ENCODE measurements around the gene MOSPD2.

MOSPD2 gene

GRCh38 chrX:14872851-14873675, at the start of gene MOSPD2, which contains the start of gene FANCB:
Gene MOSPD2, plus strand, starts transcription at chrX:14873421. Its CDS starts 108 bp downstream, at chrX:14873529.
Gene FANCB, minus strand, starts transcription at chrX:14873069. Its CDS starts 7,559 bp downstream, at chrX:14865510.
- DNase-seq: peak; percentile 93

- DNase-seq: no peak
These were observed 47.4 kb upstream of the MOSPD2 start for GRCh38 chrX:14825851-14826250.

GRCh38 chrX:14826319-14826718, 46.9 kb upstream of the MOSPD2 start:
- no peak for DNase-seq

GRCh38 chrX:14829643-14830042, 43.6 kb upstream of the MOSPD2 start:
- DNase-seq: no peak

- no peak for DNase-seq
These were observed 41.1 kb upstream of the MOSPD2 start for GRCh38 chrX:14832151-14832550.

GRCh38 chrX:14832586-14832985, 40.6 kb upstream of the MOSPD2 start:
- no peak for DNase-seq

- DNase-seq: no peak
These were observed 36.1 kb upstream of the MOSPD2 start for GRCh38 chrX:14837155-14837554.

- no peak for DNase-seq
These were observed 29.6 kb upstream of the MOSPD2 start for GRCh38 chrX:14843666-14844065.

- no peak for DNase-seq
These were observed 21.7 kb upstream of the MOSPD2 start for GRCh38 chrX:14851526-14851925.

GRCh38 chrX:14864631-14865030, 8.6 kb upstream of the MOSPD2 start:
- no peak for DNase-seq

GRCh38 chrX:14865201-14865600, 8.0 kb upstream of the MOSPD2 start:
- DNase-seq: no peak

- DNase-seq: no peak
These were observed 1.5 kb upstream of the MOSPD2 start for GRCh38 chrX:14871767-14872166.

GRCh38 chrX:14872355-14872754, 866 bp upstream of the MOSPD2 start:
- DNase-seq: no peak

- no peak for DNase-seq
These were observed 442 bp downstream of the MOSPD2 start for GRCh38 chrX:14873676-14874049.

GRCh38 chrX:14875624-14876023, 2.4 kb downstream of the MOSPD2 start:
- no peak for DNase-seq

- DNase-seq: no peak
These were observed 10.6 kb downstream of the MOSPD2 start for GRCh38 chrX:14883826-14884225.

GRCh38 chrX:14884714-14885113, 11.5 kb downstream of the MOSPD2 start:
- no peak for DNase-seq

- no peak for DNase-seq
These were observed 13.0 kb downstream of the MOSPD2 start for GRCh38 chrX:14886252-14886651.

GRCh38 chrX:14896273-14896672, 23.1 kb downstream of the MOSPD2 start:
- no peak for DNase-seq

- DNase-seq: no peak
These were observed 23.8 kb downstream of the MOSPD2 start for GRCh38 chrX:14897042-14897441.

GRCh38 chrX:14899607-14900006, 26.4 kb downstream of the MOSPD2 start:
- no peak for DNase-seq

- no peak for DNase-seq
These were observed 29.3 kb downstream of the MOSPD2 start for GRCh38 chrX:14902537-14902936.

- no peak for DNase-seq
These were observed 30.7 kb downstream of the MOSPD2 start for GRCh38 chrX:14903891-14904290.

- DNase-seq: no peak
These were observed 40.0 kb downstream of the MOSPD2 start for GRCh38 chrX:14913241-14913640.

GRCh38 chrX:14915596-14915995, 42.4 kb downstream of the MOSPD2 start:
- DNase-seq: no peak

All from activated effector memory CD4-positive, alpha-beta T cell treated with Interleukin-2 at 50 U/mL for 16 hours (primary cell).